K562 (cell line): ENCODE measurements around the gene NOP14. TPM values are rescaled to one million over a fixed set of nuclear protein-coding genes. Genes with fewer than 3 reads are reported as not detected.

Source experiments
- ATAC-seq: fragments of 200-7000 bp; cut with Tn5 transposase; 3 replicates; pipeline ENCODE4 v1.9.1; 2020; ENCODE audit warnings: moderate library complexity
- BruUV-seq: library from RNA; stranded (reverse); fragments of 400-500 nt; replicated peaks from 2 replicates; lab custom pipeline; 2021; lab: Mats Ljungman, UMichigan
- CTCF ChIA-PET: fragments of 300-600 bp; formaldehyde crosslinking; extraction: SDS; loops from one replicate; lab custom pipeline; 2021; ENCODE audit warnings: low intra/inter-chr PET ratio; lab: Yijun Ruan, JAX
- POLR2A ChIA-PET: fragments of 300-600, 350-650 bp; sonication (Branson Sonifier 250); formaldehyde crosslinking; extraction: SDS; loops from one replicate; lab custom pipeline; 2021; ENCODE audit warnings: antibody characterized with exemption, inconsistent platforms; lab: Yijun Ruan, JAX
- DNase-seq, 4 experiments: peaks; one replicate each; pipeline versions ENCODE4 v3.0.0 to v3.0.0-alpha.2; 2011 to 2018; ENCODE audit warnings: low spot score in 3 of 4, mixed read lengths in 3 of 4; ENCODE audit errors: extremely low read depth in 1 of 4
- FAIRE-seq: peaks from 2 replicates; lab custom pipeline; 2011; peaks lifted over from hg19 to GRCh38; lab: Jason Lieb, UNC
- H2AFZ ChIP-seq: 2 replicates; pipeline ENCODE4 v1.6.0; 2011; ENCODE audit warnings: low read depth, low read length, control low read depth, inconsistent platforms
- H3K27ac ChIP-seq: fragments of 200-600 bp; 3 replicates; pipeline ENCODE4 v1.8.0; 2011; ENCODE audit warnings: low read depth, mild to moderate bottlenecking, control low read depth, inconsistent platforms, low read length, moderate library complexity, mixed read lengths; ENCODE audit errors: extremely low read depth
- H3K27me3 ChIP-seq, 2 experiments: fragments of 300-600 bp in 1 of 2; 2 replicates in 1 of 2; 3 replicates in 1 of 2; pipeline versions ENCODE4 v1.6.0 to v1.8.0; 2011; ENCODE audit warnings: inconsistent platforms in 2 of 2, low read length in 2 of 2, mild to moderate bottlenecking in 1 of 2, mixed read lengths in 1 of 2, moderate library complexity in 1 of 2; ENCODE audit not compliant: control insufficient read depth in 2 of 2, insufficient read depth in 2 of 2
- H3K36me3 ChIP-seq: fragments of 300-600 bp; 3 replicates; pipeline ENCODE4 v1.8.0; 2011; ENCODE audit warnings: mild to moderate bottlenecking, low read length, inconsistent platforms; ENCODE audit not compliant: control insufficient read depth, insufficient read depth
- H3K4me1 ChIP-seq, 2 experiments: fragments of 200-600 bp in 1 of 2; replicated peaks in 1 of 2; 2 replicates in 1 of 2; 3 replicates in 1 of 2; pipeline versions ENCODE4 v1.5.1 to v1.8.0; 2011; ENCODE audit warnings: inconsistent platforms in 2 of 2, low read length in 2 of 2, mild to moderate bottlenecking in 1 of 2, mixed read lengths in 1 of 2, moderate library complexity in 1 of 2; ENCODE audit not compliant: control insufficient read depth in 2 of 2, insufficient read depth in 2 of 2
- H3K4me2 ChIP-seq: 2 replicates; pipeline ENCODE4 v1.6.1; 2011; ENCODE audit warnings: low read length, control low read depth, inconsistent platforms, mixed read lengths; ENCODE audit not compliant: insufficient read depth
- H3K4me3 ChIP-seq: fragments of 200-600 bp; sonication (generic), shearing (Covaris generic); 2 replicates; pipeline ENCODE4 v1.5.1; 2016; ENCODE audit warnings: control low read depth, inconsistent platforms
- H3K79me2 ChIP-seq: fragments of 200-600 bp; 3 replicates; pipeline ENCODE4 v1.8.0; 2011; ENCODE audit warnings: low read length, inconsistent platforms; ENCODE audit not compliant: control insufficient read depth, insufficient read depth
- H3K9ac ChIP-seq, 2 experiments: 2 replicates each; pipeline versions ENCODE4 v1.6.0 to v1.6.1; 2011; ENCODE audit warnings: low read depth in 2 of 2, low read length in 2 of 2, control low read depth in 1 of 2, inconsistent platforms in 1 of 2, mild to moderate bottlenecking in 1 of 2, mixed read lengths in 1 of 2; ENCODE audit not compliant: insufficient read depth in 1 of 2
- H3K9me1 ChIP-seq: one replicate; pipeline ENCODE4 v1.6.0; 2011; ENCODE audit warnings: inconsistent platforms, mild to moderate bottlenecking, low read length, moderate library complexity; ENCODE audit not compliant: control insufficient read depth, insufficient read depth
- H3K9me3 ChIP-seq: replicated peaks from 2 replicates; pipeline ENCODE4 v1.5.1; 2011; ENCODE audit warnings: low read depth, low read length, inconsistent platforms; ENCODE audit not compliant: control insufficient read depth, insufficient read depth
- H4K20me1 ChIP-seq: replicated peaks from 2 replicates; pipeline ENCODE4 v1.6.1; 2011; ENCODE audit warnings: low read length, inconsistent platforms, mixed read lengths; ENCODE audit not compliant: control insufficient read depth, insufficient read depth
- ATF1 ChIP-seq, 2 experiments: fragments of 450-650 bp in 1 of 2; IDR thresholded peaks; 2 replicates each; pipeline ENCODE4 v1.6.1; 2016; ENCODE audit warnings: missing compliant biosample characterization in 1 of 2, missing genetic modification characterization in 1 of 2
- CBX1 ChIP-seq: sonication (generic); IDR thresholded peaks from 2 replicates; pipeline ENCODE4 v1.6.1; 2016; ENCODE audit warnings: antibody characterized with exemption, low read depth, mild to moderate bottlenecking
- CBX2 ChIP-seq: fragments of 200-600 bp; sonication (generic); IDR thresholded peaks from one replicate; pipeline ENCODE4 v1.6.1; 2012; ENCODE audit warnings: mild to moderate bottlenecking, low read length, inconsistent platforms; ENCODE audit not compliant: insufficient read depth, poor library complexity, severe bottlenecking
- GATAD2A ChIP-seq: fragments of 450-650 bp; IDR thresholded peaks from 2 replicates; pipeline ENCODE4 v1.6.1; 2017
- HDAC1 ChIP-seq, 2 experiments: fragments of 450-650 bp; IDR thresholded peaks; 2 replicates each; pipeline ENCODE4 v1.6.1; 2016 to 2017; ENCODE audit warnings: inconsistent platforms in 1 of 2, mild to moderate bottlenecking in 1 of 2, moderate library complexity in 1 of 2
- HSF4 ChIP-seq: fragments of 250-450 bp; sonication (Bioruptor Pico); IDR thresholded peaks from 2 replicates; pipeline ENCODE4 v2.1.2; 2022; ENCODE audit warnings: mild to moderate bottlenecking, moderate library complexity, borderline replicate concordance
- LCOR ChIP-seq: sonication (generic); formaldehyde crosslinking; IDR thresholded peaks from 2 replicates; pipeline ENCODE4 v1.8.0; 2022; ENCODE audit warnings: mild to moderate bottlenecking, missing genetic modification reagents
- NRF1 ChIP-seq, 2 experiments: fragments of 450-650 bp; IDR thresholded peaks in 1 of 2; conservative IDR thresholded peaks in 1 of 2; 2 replicates each; pipeline ENCODE4 v1.6.1; 2014; ENCODE audit warnings: mild to moderate bottlenecking in 2 of 2
- PHB ChIP-seq: fragments of 250-450 bp; sonication (Bioruptor Pico); IDR thresholded peaks from 2 replicates; pipeline ENCODE4 v1.5.0; 2021
- POLR2AphosphoS5 ChIP-seq: IDR thresholded peaks from 2 replicates; pipeline ENCODE4 v1.6.1; 2011; ENCODE audit warnings: mild to moderate bottlenecking, low read depth, low read length, moderate library complexity; ENCODE audit not compliant: control insufficient read depth, insufficient read depth
- PURB ChIP-seq: sonication (generic); formaldehyde crosslinking; IDR thresholded peaks from 2 replicates; pipeline ENCODE4 v1.9.0; 2021; ENCODE audit warnings: low read depth, mild to moderate bottlenecking, missing genetic modification reagents
- RBFOX2 ChIP-seq: fragments of 200-400 bp; formaldehyde crosslinking; IDR thresholded peaks from 2 replicates; pipeline ENCODE4 v1.6.1; 2017; ENCODE audit warnings: low read depth, mild to moderate bottlenecking, low read length, moderate library complexity
- SIN3A ChIP-seq, 2 experiments: fragments of 150-350 bp in 1 of 2; IDR thresholded peaks; 2 replicates each; pipeline ENCODE4 v1.6.1; 2011 to 2016; ENCODE audit warnings: borderline replicate concordance in 2 of 2, low read depth in 2 of 2, low read length in 2 of 2, mild to moderate bottlenecking in 2 of 2, moderate library complexity in 2 of 2; ENCODE audit not compliant: control insufficient read depth in 1 of 2
- SIRT6 ChIP-seq: IDR thresholded peaks from one replicate; pipeline ENCODE4 v1.6.1; 2012; ENCODE audit warnings: low read depth, mild to moderate bottlenecking, control low read depth, inconsistent platforms, low read length, moderate library complexity
- SMAD3 ChIP-seq: fragments of 450-650 bp; formaldehyde crosslinking; conservative IDR thresholded peaks from 2 replicates; pipeline ENCODE4 v1.4.0; 2020; ENCODE audit warnings: mild to moderate bottlenecking
- SMARCC2 ChIP-seq: fragments of 450-650 bp; IDR thresholded peaks from 2 replicates; pipeline ENCODE4 v1.6.1; 2017; ENCODE audit warnings: antibody characterized with exemption, moderate library complexity, mild to moderate bottlenecking, low read depth
- TGIF2 ChIP-seq: sonication (generic); formaldehyde crosslinking; IDR thresholded peaks from 2 replicates; pipeline ENCODE4 v1.8.1; 2022; ENCODE audit warnings: mild to moderate bottlenecking, missing genetic modification reagents, moderate library complexity
- THRAP3 ChIP-seq: fragments of 450-650 bp; IDR thresholded peaks from 2 replicates; pipeline ENCODE4 v1.6.1; 2016; ENCODE audit warnings: mild to moderate bottlenecking, inconsistent platforms, borderline replicate concordance
- ZFX ChIP-seq: sonication (generic); formaldehyde crosslinking; IDR thresholded peaks from 2 replicates; pipeline ENCODE4 v1.8.0; 2022; ENCODE audit warnings: mild to moderate bottlenecking, missing genetic modification reagents, moderate library complexity
- ZNF384 ChIP-seq: IDR thresholded peaks from 2 replicates; pipeline ENCODE4 v1.6.1; 2012; ENCODE audit warnings: low read depth, low read length, improper control_type of control experiment
- ZNF561 ChIP-seq: fragments of 450-650 bp; formaldehyde crosslinking; conservative IDR thresholded peaks from 2 replicates; pipeline ENCODE4 v1.4.0; 2020; ENCODE audit warnings: mild to moderate bottlenecking, moderate library complexity
- WGBS: fragments of 100-300 bp; shearing (Covaris generic); methylation state at CpG from one replicate; pipeline ENCODE4 v1.1.6; 2016; ENCODE audit warnings: low coverage, mixed read lengths; ENCODE audit not compliant: insufficient coverage; ENCODE audit errors: missing lambda C conversion rate; 5-methylcytosine and 5-hydroxymethylcytosine counted together
- in situ Hi-C: fragments of 300-500 bp; cut with MboI; formaldehyde crosslinking; loops from 4 replicates; pipeline ENCODE4 v1.15.0; 2018; ENCODE audit warnings: inconsistent platforms, mixed read lengths
- intact Hi-C: fragments of 100-400 bp; cut with micrococcal nuclease; formaldehyde crosslinking; loops from 2 replicates; pipeline ENCODE4 v1.14.2; 2022
- polyA plus RNA-seq, 8 experiments: library from polyadenylated mRNA; depleted of rRNA in 4 of 8; stranded (reverse) in 5 of 8; unstranded in 3 of 8; fragments of >200 nt; fragmentation: Nextera tagmentation in 2 of 8; fragmentation: Illumina TruSeq in 1 of 8; extraction: Ambion mirVana in 2 of 8; extraction: Trizol in 1 of 8; gene quantifications; 2 replicates each; pipeline versions ENCODE4 v1.2.1 to v1.2.3, GENCODE V29; 2011 to 2014; ENCODE audit warnings: inconsistent platforms in 1 of 8, missing spikeins in 1 of 8
- total RNA-seq, 7 experiments: library from RNA; depleted of rRNA in 6 of 7; stranded (reverse); fragments of >200 nt in 6 of 7; fragmentation: Illumina TruSeq in 2 of 7; extraction: Trizol in 2 of 7; gene quantifications; 2 replicates each; pipeline versions ENCODE4 v1.2.1 to v1.2.3, GENCODE V29; 2011 to 2021; ENCODE audit warnings: low replicate concordance in 1 of 7

The NOP14 gene
- total and polyA plus RNA-seq, 9 of the 15 experiments (the other 6 are each of a cell fraction or from before 2014, with no cell fraction given): 12.7 to 76.0 (median 50.9) TPM

DNA sequence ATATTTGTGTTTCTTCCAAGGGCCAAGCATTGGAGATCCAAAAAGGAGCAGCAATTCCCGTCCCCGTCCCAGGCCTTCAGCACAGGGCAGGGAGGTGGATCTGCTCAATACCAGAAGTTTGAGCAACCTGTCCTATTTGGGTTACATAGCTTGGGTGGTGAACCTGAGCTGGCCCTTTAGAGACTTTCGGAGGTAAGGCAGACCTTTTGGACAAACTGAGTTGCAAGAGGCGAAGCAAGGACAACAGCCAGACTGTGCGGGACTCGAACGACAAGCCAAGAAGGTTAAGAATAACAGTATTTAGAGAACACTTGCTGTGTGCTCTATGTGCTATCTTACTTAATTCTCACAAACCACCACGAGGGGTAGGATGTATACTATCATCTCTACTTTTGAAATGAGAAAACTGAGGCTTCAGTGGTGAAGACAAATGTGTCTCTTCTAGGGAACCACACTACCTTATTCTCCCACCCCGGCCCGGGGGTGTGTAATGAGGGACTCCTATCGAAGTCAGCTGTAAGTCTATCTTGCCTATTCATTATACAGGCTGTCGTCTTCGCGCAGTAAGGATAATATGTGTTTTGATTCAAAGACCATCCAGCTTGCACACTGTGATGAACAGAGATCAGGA lies 1.3 kb downstream of the NOP14 start (continued):
- TF ChIP-seq CBX1 (no peak), LCOR (CRISPR knock-in tag) (0 out of 2 replicates have a peak, but pooled peaks have one; percentile 50), SIRT6 (no peak), TGIF2 (no peak), SIN3A (IDR thresholded peaks at IDR 0.05; ENCODE audit: borderline replicate concordance in 2 of 2, control insufficient read depth in 1 of 2, low read depth in 2 of 2, low read length in 2 of 2) (peak in 1 of 2 experiments; percentile 1; a peak in 1 of 4 replicates), SMARCC2 (no peak)

- WGBS: 4% methylated on average over 8 of the region's 8 CpGs
- Histone ChIP-seq H3K27me3 (no peaks in the 10 kb centered on the region), H3K9me3 (no peaks in the 10 kb centered on the region), H3K4me2 (peak overlapping the region; percentile 82), H3K9me1 (no peaks in the 10 kb centered on the region), H3K36me3 (peaks cover 45% of the 10 kb centered on the region), H3K4me3 (peak overlapping the region; percentile 90), H3K27ac (peak overlapping the region; percentile 91), H3K79me2 (peaks cover 66% of the 10 kb centered on the region), H4K20me1 (peaks cover 11% of the 10 kb centered on the region), H2AFZ (no peak overlapping the region; the same call in 1 of the 2 replicates), H3K4me1 (peaks cover 20 to 24% of the 10 kb centered on the region in 2 experiments; a peak in 4 of 5 replicates), H3K9ac (peak overlapping the region; percentile 90 to 100)
- FAIRE-seq (peak; percentile 80), DNase-seq (peak in 2 of 4 experiments; percentile 43 to 71), ATAC-seq (peak; percentile 9)
- POLR2A ChIA-PET: interaction anchor here (0.7 to 3.5 kb wide), 7 partner anchors 8 to 1089 kb away, joined by 3 to 30 read pairs (median 4); no protein-coding TSS in a partner anchor
- CTCF ChIA-PET: no interaction called here
- intact Hi-C loops: no loop called here
- in situ Hi-C loops: no loop called here
- BruUV-seq: no TSS peak
- TF ChIP-seq ZFX (peak; percentile 51), SMAD3 (CRISPR knock-in tag) (no peak), POLR2AphosphoS5 (no peak), CBX2 (no peak), ATF1 (CRISPR knock-in tag; IDR thresholded peaks at IDR 0.05) (no peak), ATF1 (tag; IDR thresholded peaks at IDR 0.05) (no peak), PHB (CRISPR knock-in tag) (no peak), GATAD2A (0 out of 2 replicates have a peak, but pooled peaks have one; percentile 21), HDAC1 (IDR thresholded peaks at IDR 0.05) (peak in 1 of 2 experiments; percentile 40; a peak in 1 of 4 replicates), PURB (CRISPR knock-in tag) (no peak), THRAP3 (no peak), ZNF561 (CRISPR knock-in tag) (no peak), SIN3A (IDR thresholded peaks at IDR 0.05; ENCODE audit: borderline replicate concordance in 2 of 2, control insufficient read depth in 1 of 2, low read depth in 2 of 2, low read length in 2 of 2) (peak in 1 of 2 experiments; percentile 63; a peak in 2 of 4 replicates), ZNF384 (no peak), HSF4 (CRISPR knock-in tag) (no peak), RBFOX2 (no peak), NRF1 (conservative IDR thresholded peaks at IDR 0.05 in 1 of 2, IDR thresholded peaks at IDR 0.05 in 1 of 2) (peak in 1 of 2 experiments; percentile 33; a peak in 2 of 4 replicates)
Measured at GRCh38 chr4:2961421-2961810, 1.8 kb downstream of the NOP14 start.
